HepG2 (cell line): ENCODE data around the gene INAFM2. TPM values are rescaled to one million over a fixed set of nuclear protein-coding genes. Genes with fewer than 3 reads are reported as not detected.

ENCODE experiments used
- CREBL2 ChIP-seq: sonication (generic); formaldehyde crosslinking; IDR thresholded peaks from 2 replicates; pipeline ENCODE4 v1.8.1; 2023; ENCODE audit warnings: missing genetic modification reagents, mild to moderate bottlenecking, borderline replicate concordance
- FOXK2 ChIP-seq: fragments of 450-650 bp; IDR thresholded peaks from 2 replicates; pipeline ENCODE4 v1.6.1; 2016
- GTF2F1 ChIP-seq: fragments of 150-350 bp; IDR thresholded peaks from 2 replicates; pipeline ENCODE4 v1.6.1; 2014; ENCODE audit warnings: low read length
- MYNN ChIP-seq: sonication (generic); formaldehyde crosslinking; IDR thresholded peaks from 2 replicates; pipeline ENCODE4 v1.4.0; 2020; ENCODE audit warnings: mild to moderate bottlenecking, low read depth, missing genetic modification reagents
- PRDM10 ChIP-seq: sonication (generic); formaldehyde crosslinking; IDR thresholded peaks from 2 replicates; pipeline ENCODE4 v1.4.0; 2020; ENCODE audit warnings: low read depth, missing genetic modification reagents
- TFE3 ChIP-seq: IDR thresholded peaks from 2 replicates; pipeline ENCODE4 v1.6.1; 2016
- ZHX2 ChIP-seq, 2 experiments: sonication (generic) in 1 of 2; formaldehyde crosslinking in 1 of 2; IDR thresholded peaks; 2 replicates each; pipeline versions ENCODE4 v1.6.1 to v1.9.0; 2014 to 2022; ENCODE audit warnings: antibody characterized with exemption in 1 of 2, borderline replicate concordance in 1 of 2, inconsistent platforms in 1 of 2, low read depth in 1 of 2, missing genetic modification reagents in 1 of 2
- ZKSCAN8 ChIP-seq: IDR thresholded peaks from 2 replicates; pipeline ENCODE4 v1.6.1; 2016; ENCODE audit warnings: borderline replicate concordance, missing genetic modification reagents, missing compliant biosample characterization
- ZMYM2 ChIP-seq: sonication (generic); formaldehyde crosslinking; IDR thresholded peaks from 2 replicates; pipeline ENCODE4 v1.8.0; 2022; ENCODE audit warnings: mild to moderate bottlenecking, missing genetic modification reagents
- ZNF280D ChIP-seq: sonication (generic); formaldehyde crosslinking; IDR thresholded peaks from 2 replicates; pipeline ENCODE4 v1.5.1; 2020; ENCODE audit warnings: mild to moderate bottlenecking, missing genetic modification reagents
- ZNF326 ChIP-seq: sonication (generic); formaldehyde crosslinking; IDR thresholded peaks from 2 replicates; pipeline ENCODE4 v1.4.0; 2020; ENCODE audit warnings: missing genetic modification reagents, borderline replicate concordance
- ZNF776 ChIP-seq: sonication (generic); formaldehyde crosslinking; IDR thresholded peaks from 2 replicates; pipeline ENCODE4 v1.4.0; 2020; ENCODE audit warnings: mild to moderate bottlenecking, missing genetic modification reagents
- ZNF788 ChIP-seq: sonication (generic); formaldehyde crosslinking; IDR thresholded peaks from 2 replicates; pipeline ENCODE4 v1.5.0; 2020; ENCODE audit warnings: mild to moderate bottlenecking, missing genetic modification reagents, borderline replicate concordance
- polyA plus RNA-seq, 8 experiments: library from polyadenylated mRNA; depleted of rRNA in 3 of 8; stranded (reverse) in 7 of 8; unstranded in 1 of 8; fragments of >200 nt; fragmentation: Illumina TruSeq in 4 of 8; extraction: Trizol in 4 of 8; gene quantifications; 2 replicates each; pipeline versions ENCODE4 v1.2.1 to v1.2.3, GENCODE V29; 2011 to 2016; ENCODE audit warnings: low read depth in 4 of 8, missing spikeins in 1 of 8, mixed read lengths in 1 of 8; ENCODE audit not compliant: insufficient read depth in 1 of 8
- total RNA-seq, 5 experiments: library from RNA; depleted of rRNA; stranded (reverse); fragments of >200 nt; fragmentation: Illumina TruSeq; extraction: Trizol; gene quantifications; 2 replicates each; pipeline ENCODE4 v1.2.3, GENCODE V29; 2016; ENCODE audit warnings: low read depth in 1 of 5

Gene INAFM2
- total and polyA plus RNA-seq, 2 of the 13 experiments (the other 11 are each of a cell fraction or from before 2014, with no cell fraction given), result 5.5 to 6.5 TPM

- TF ChIP-seq PRDM10 (CRISPR knock-in tag) (no peak), MYNN (CRISPR knock-in tag) (no peak), ZNF326 (no peak), TFE3 (CRISPR knock-in tag) (no peak), ZMYM2 (CRISPR knock-in tag) (no peak), ZNF788 (CRISPR knock-in tag) (no peak; the same call in 1 of the 2 replicates), ZNF776 (CRISPR knock-in tag) (peak; percentile 44; the same call in 1 of the 2 replicates), ZHX2 (IDR thresholded peaks at IDR 0.05; ENCODE audit: low read depth) (no peak), ZHX2 (CRISPR knock-in tag; IDR thresholded peaks at IDR 0.05; ENCODE audit: borderline replicate concordance) (no peak), ZKSCAN8 (CRISPR knock-in tag) (no peak), GTF2F1 (no peak), FOXK2 (no peak), CREBL2 (CRISPR knock-in tag) (no peak), ZNF280D (CRISPR knock-in tag) (no peak)
Observed at GRCh38 chr15:40282147-40282868, 41.2 kb upstream of the INAFM2 start (continued).
